ENCODE measurements around the gene KLRC4. TPM values are rescaled to one million over a fixed set of nuclear protein-coding genes. Genes with fewer than 3 reads are reported as not detected.

Gene KLRC4
- total and polyA plus RNA-seq, 7 donors = 0.23 TPM; not detected in 6

GRCh38 chr12:10358969-10359368 is 50.6 kb downstream of the KLRC4 start:
- ATAC-seq = no peak
- 41 to 97% (median 92%) methylated on average over 1 of the region's 1 CpG for WGBS, 3 donors

GRCh38 chr12:10358131-10358530 is 51.4 kb downstream of the KLRC4 start:
- Histone ChIP-seq H3K4me3 (no peak overlapping the region), H3K36me3 (ENCODE audit: insufficient read depth in 1 of 2, low read depth in 1 of 2) (no peaks in the 10 kb centered on the region), H3K27me3 (ENCODE audit: insufficient read depth in 3 of 3, low read length in 2 of 3) (no peaks in the 10 kb centered on the region), H3K27ac (no peak overlapping the region), H3K9me3 (no peaks in the 10 kb centered on the region), H3K4me1 (peaks cover 10% of the 10 kb centered on the region)
- TF ChIP-seq CTCF (IDR thresholded peaks at IDR 0.05) = no peak
- intact Hi-C loops (cut with DNase I) = no loop called here
- no peak for ATAC-seq
- DNase-seq = no peak
- 58 to 75% (median 60%) methylated on average over 5 of the region's 5 CpGs for WGBS, 3 donors

More at GRCh38 chr12:10358969-10359368, 50.6 kb downstream of the KLRC4 start:
- Histone ChIP-seq H3K4me3 (no peak overlapping the region), H3K4me1 (peaks cover 15% of the 10 kb centered on the region), H3K27me3 (ENCODE audit: insufficient read depth in 3 of 3, low read length in 2 of 3) (no peaks in the 10 kb centered on the region), H3K9me3 (no peaks in the 10 kb centered on the region), H3K36me3 (ENCODE audit: insufficient read depth in 1 of 2, low read depth in 1 of 2) (no peaks in the 10 kb centered on the region), H3K27ac (no peak overlapping the region)
- no peak for DNase-seq
- no peak for TF ChIP-seq CTCF (IDR thresholded peaks at IDR 0.05)
- intact Hi-C loops (cut with DNase I) = no loop called here

Other genes with a start within 250 kb of the KLRC4 start
- under 1 TPM in 2 of 4 donors, not detected in 2; 0.56 to 0.66 TPM for gene OLR1, start 237.6 kb downstream of the KLRC4 start, total RNA-seq
- under 1 TPM in 2 of 3 donors, not detected in 1; 0.03 to 0.04 TPM for gene OLR1, start 237.6 kb downstream of the KLRC4 start, polyA plus RNA-seq
- gene TMEM52B, start 230.7 kb downstream of the KLRC4 start, total RNA-seq = not detected
- gene TMEM52B, start 230.7 kb downstream of the KLRC4 start, polyA plus RNA-seq = not detected
- gene GABARAPL1, start 196.9 kb downstream of the KLRC4 start, total RNA-seq = 100 to 1,000 TPM; 124 to 255 (median 218) TPM
- gene GABARAPL1, start 196.9 kb downstream of the KLRC4 start, polyA plus RNA-seq = 100 to 1,000 TPM in 2 of 3 donors, 10 to 100 TPM in 1; 36.1 to 268 (median 194) TPM
- 1 to 10 TPM in 1 of 4 donors, under 1 TPM in 3; 0.17 to 1.1 (median 0.49) TPM for gene KLRD1, start 101.9 kb downstream of the KLRC4 start, total RNA-seq
- gene KLRD1, start 101.9 kb downstream of the KLRC4 start, polyA plus RNA-seq = under 1 TPM; 0.03 to 0.30 (median 0.13) TPM
- under 1 TPM in 3 of 4 donors, not detected in 1; 0.28 to 0.47 (median 0.34) TPM for gene KLRK1, start 19.7 kb downstream of the KLRC4 start, total RNA-seq
- under 1 TPM; 0.09 to 0.55 (median 0.25) TPM for gene KLRK1, start 19.7 kb downstream of the KLRC4 start, polyA plus RNA-seq
- not detected for gene KLRC3, start 10.8 kb upstream of the KLRC4 start, total RNA-seq
- not detected for gene KLRC3, start 10.8 kb upstream of the KLRC4 start, polyA plus RNA-seq
- gene KLRC2, start 26.3 kb upstream of the KLRC4 start, total RNA-seq = not detected
- gene KLRC2, start 26.3 kb upstream of the KLRC4 start, polyA plus RNA-seq = not detected
- gene KLRC1, start 43.6 kb upstream of the KLRC4 start, total RNA-seq = under 1 TPM in 1 of 4 donors, not detected in 3; 0.40 TPM
- gene KLRC1, start 43.6 kb upstream of the KLRC4 start, polyA plus RNA-seq = under 1 TPM; 0.05 to 0.14 (median 0.06) TPM
- 1 to 10 TPM in 1 of 4 donors, under 1 TPM in 3; 0.20 to 1.1 (median 0.31) TPM for gene EIF2S3B, start 96.1 kb upstream of the KLRC4 start, total RNA-seq
- gene EIF2S3B, start 96.1 kb upstream of the KLRC4 start, polyA plus RNA-seq = 1 to 10 TPM in 1 of 3 donors, under 1 TPM in 2; 0.37 to 2.6 (median 0.40) TPM
- 1 to 10 TPM; 4.0 to 8.5 (median 6.4) TPM for gene MAGOHB, start 203.9 kb upstream of the KLRC4 start, total RNA-seq
- gene MAGOHB, start 203.9 kb upstream of the KLRC4 start, polyA plus RNA-seq = 1 to 10 TPM; 7.2 to 9.7 (median 8.9) TPM